ENCODE results near the gene MSS51.
A peak's percentile ranks its signal among the peaks of the same experiment; 100 is the strongest.

MSS51 gene

GRCh38 chr10:73416571-73416970 lies 16.8 kb downstream of the MSS51 start:
- no peak for DNase-seq (ENCODE audit: low read depth)
- TF ChIP-seq, protein P1, sequence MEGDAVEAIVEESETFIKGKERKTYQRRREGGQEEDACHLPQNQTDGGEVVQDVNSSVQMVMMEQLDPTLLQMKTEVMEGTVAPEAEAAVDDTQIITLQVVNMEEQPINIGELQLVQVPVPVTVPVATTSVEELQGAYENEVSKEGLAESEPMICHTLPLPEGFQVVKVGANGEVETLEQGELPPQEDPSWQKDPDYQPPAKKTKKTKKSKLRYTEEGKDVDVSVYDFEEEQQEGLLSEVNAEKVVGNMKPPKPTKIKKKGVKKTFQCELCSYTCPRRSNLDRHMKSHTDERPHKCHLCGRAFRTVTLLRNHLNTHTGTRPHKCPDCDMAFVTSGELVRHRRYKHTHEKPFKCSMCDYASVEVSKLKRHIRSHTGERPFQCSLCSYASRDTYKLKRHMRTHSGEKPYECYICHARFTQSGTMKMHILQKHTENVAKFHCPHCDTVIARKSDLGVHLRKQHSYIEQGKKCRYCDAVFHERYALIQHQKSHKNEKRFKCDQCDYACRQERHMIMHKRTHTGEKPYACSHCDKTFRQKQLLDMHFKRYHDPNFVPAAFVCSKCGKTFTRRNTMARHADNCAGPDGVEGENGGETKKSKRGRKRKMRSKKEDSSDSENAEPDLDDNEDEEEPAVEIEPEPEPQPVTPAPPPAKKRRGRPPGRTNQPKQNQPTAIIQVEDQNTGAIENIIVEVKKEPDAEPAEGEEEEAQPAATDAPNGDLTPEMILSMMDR (IDR thresholded peaks at IDR 0.05; ENCODE audit: low read depth, low read length, missing control alignments) = no peak

GRCh38 chr10:73414230-73414945 lies 19.0 kb downstream of the MSS51 start:
- TF ChIP-seq, protein P1 (IDR thresholded peaks at IDR 0.05; ENCODE audit: low read depth, low read length, missing control alignments) = no peak
- DNase-seq (ENCODE audit: low read depth) = no peak
- peak overlapping the region; percentile 97 for H3K4me3 ChIP-seq (ENCODE audit: low read depth, low read length)

More at GRCh38 chr10:73416571-73416970, 16.8 kb downstream of the MSS51 start:
- no peak overlapping the region for H3K4me3 ChIP-seq (ENCODE audit: low read depth, low read length)

GRCh38 chr10:73413528-73414229 lies 19.7 kb downstream of the MSS51 start, which contains the start of gene ANXA7:
TSS of gene ANXA7 (minus strand) at chr10:73414058. CDS start at chr10:73400856, 13,202 bp downstream.
- TF ChIP-seq, protein P1 (IDR thresholded peaks at IDR 0.05; ENCODE audit: low read depth, low read length, missing control alignments) = peak; percentile 23
- H3K4me3 ChIP-seq (ENCODE audit: low read depth, low read length) = peak within 1 kb of the TSS; percentile 97
- DNase-seq (ENCODE audit: low read depth) = peak; percentile 46

DNA sequence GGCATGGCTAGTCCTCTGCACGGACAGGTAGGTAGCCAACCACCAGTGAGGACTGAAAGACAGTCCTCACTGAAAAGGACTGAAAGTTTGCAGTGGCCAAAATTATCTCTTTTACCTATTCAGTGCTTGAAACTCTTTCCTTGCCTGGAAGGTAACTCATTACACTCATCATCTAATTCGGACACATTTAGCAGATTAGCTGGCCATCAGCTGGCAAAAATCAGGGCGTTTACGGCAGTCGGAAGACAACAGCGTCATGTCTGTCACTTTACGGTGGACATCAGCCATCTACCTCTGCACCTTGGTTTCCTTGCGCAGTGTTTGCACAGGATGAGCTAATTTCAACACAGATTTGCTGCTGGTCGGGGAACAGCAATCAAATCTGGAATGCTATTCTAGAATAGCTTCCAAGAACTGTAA lies 20.2 kb downstream of the MSS51 start:
- peak; percentile 49 for DNase-seq (ENCODE audit: low read depth)
- TF ChIP-seq, protein P1 (IDR thresholded peaks at IDR 0.05; ENCODE audit: low read depth, low read length, missing control alignments) = no peak
- peak overlapping the region; percentile 97 for H3K4me3 ChIP-seq (ENCODE audit: low read depth, low read length)

GRCh38 chr10:73410897-73411296 lies 22.5 kb downstream of the MSS51 start:
- DNase-seq (ENCODE audit: low read depth) = no peak
- TF ChIP-seq, protein P1 (IDR thresholded peaks at IDR 0.05; ENCODE audit: low read depth, low read length, missing control alignments) = no peak
- no peak overlapping the region for H3K4me3 ChIP-seq (ENCODE audit: low read depth, low read length)

DNA sequence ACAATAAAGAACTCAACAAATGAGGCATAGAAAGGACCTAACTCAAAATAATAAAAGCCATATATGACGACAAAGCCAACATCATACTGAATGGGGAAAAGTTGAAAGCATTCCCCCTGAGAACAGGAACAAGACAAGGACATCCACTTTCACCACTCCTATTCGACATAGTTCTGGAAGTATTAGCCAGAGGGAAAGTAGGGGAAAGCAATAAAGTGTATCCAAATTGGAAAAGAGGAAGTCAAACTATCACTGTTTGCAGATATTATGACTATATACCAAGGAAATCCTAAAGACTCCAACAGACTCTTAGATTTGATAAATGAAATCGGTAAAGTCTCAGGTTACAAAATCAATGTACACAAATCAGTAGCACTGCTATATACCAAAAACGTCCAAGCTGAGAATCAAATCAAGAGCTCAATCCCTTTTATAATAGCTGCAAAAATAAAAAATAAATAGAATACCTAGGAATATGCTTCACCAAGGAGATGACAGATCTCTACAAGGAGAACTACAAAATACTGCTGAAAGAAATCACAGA lies 24.3 kb downstream of the MSS51 start:
- TF ChIP-seq, protein P1 (IDR thresholded peaks at IDR 0.05; ENCODE audit: low read depth, low read length, missing control alignments) = no peak
- no peak for DNase-seq (ENCODE audit: low read depth)

More for the DNA sequence above, 24.3 kb downstream of the MSS51 start:
- no peak overlapping the region for H3K4me3 ChIP-seq (ENCODE audit: low read depth, low read length)

Data from GM12864 (cell line).